Measurements from ENCODE around the gene FCN2.

FCN2 gene

DNA sequence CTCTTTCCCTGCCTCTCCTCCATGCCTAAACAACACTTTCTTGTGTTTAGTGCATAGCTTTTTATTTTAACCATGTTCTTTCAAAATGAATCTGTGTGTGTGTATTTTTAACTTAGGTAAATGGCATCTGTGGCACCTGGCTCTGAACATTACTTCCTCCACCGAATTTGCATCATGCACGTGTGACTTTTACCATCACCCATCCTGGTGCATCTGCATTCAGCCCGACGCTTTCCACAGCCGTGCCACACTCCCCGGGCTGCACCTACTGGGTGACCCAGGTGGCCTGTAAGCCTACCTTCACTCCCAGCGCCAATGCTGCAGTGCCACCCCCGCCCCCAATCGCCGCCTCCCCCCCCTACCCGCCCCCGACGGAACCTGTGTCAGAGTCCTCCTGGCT is 49.8 kb downstream of the FCN2 start:
- Mint-ChIP-seq H3K27me3 (peaks cover 14% of the 10 kb centered on the region), H3K9me3 (no peaks in the 10 kb centered on the region), H3K27ac (no peak overlapping the region), H3K4me3 (no peak overlapping the region), H3K4me1 (no peaks in the 10 kb centered on the region), H3K36me3 (no peaks in the 10 kb centered on the region)
- CTCF ChIA-PET, result no interaction called here
- DNase-seq, result peak; percentile 8

DNA sequence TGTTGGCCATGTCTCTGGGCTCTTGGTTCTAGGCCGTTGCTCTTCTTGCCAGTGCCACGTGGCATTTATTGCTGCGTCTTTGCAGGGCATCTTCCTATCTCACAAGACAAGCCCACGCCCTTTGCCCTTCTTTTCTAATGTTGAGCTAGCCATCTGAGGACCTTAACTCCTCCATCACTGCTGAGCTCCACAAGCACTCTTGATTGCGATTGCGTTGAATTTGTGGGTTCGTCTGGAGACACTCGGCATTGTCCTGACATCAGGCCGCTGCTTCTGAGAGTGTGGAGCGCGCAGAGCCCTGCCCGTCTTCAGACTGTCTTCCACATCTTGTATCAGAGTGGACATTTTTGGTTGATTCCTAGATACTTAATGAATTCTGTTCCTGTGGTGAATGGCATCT is 51.6 kb downstream of the FCN2 start:
- Mint-ChIP-seq H3K4me1 (no peaks in the 10 kb centered on the region), H3K9me3 (no peaks in the 10 kb centered on the region), H3K36me3 (no peaks in the 10 kb centered on the region), H3K4me3 (no peak overlapping the region), H3K27me3 (peaks cover 14% of the 10 kb centered on the region), H3K27ac (no peak overlapping the region)
- CTCF ChIA-PET, result no interaction called here
- no peak for DNase-seq

DNA sequence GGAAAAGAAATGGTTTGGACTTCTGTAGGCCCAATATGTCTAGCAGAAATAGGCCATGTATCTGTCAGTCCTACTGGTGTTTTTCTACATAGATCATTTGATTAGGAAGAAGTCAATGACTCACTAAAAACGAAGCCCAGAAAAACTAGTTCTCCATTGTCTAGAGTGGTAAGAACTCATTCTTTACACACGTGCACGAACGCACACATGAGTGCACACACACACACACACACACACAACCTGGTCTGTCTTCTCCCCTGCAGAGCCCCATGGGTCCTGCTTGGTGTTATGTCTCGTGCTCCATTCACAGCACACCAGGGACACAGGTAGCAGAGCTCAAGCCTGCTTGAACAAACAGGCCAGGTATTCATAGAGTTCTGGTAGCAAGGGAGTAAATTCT is 52.0 kb downstream of the FCN2 start:
- no peaks in the 10 kb centered on the region for H3K4me1 Mint-ChIP-seq
- no peak for DNase-seq
- CTCF ChIA-PET, result no interaction called here
- no peak overlapping the region for H3K4me3 Mint-ChIP-seq
- no peaks in the 10 kb centered on the region for H3K9me3 Mint-ChIP-seq
- H3K27me3 Mint-ChIP-seq, result peaks cover 14% of the 10 kb centered on the region
- H3K36me3 Mint-ChIP-seq, result no peaks in the 10 kb centered on the region
- no peak overlapping the region for H3K27ac Mint-ChIP-seq

DNA sequence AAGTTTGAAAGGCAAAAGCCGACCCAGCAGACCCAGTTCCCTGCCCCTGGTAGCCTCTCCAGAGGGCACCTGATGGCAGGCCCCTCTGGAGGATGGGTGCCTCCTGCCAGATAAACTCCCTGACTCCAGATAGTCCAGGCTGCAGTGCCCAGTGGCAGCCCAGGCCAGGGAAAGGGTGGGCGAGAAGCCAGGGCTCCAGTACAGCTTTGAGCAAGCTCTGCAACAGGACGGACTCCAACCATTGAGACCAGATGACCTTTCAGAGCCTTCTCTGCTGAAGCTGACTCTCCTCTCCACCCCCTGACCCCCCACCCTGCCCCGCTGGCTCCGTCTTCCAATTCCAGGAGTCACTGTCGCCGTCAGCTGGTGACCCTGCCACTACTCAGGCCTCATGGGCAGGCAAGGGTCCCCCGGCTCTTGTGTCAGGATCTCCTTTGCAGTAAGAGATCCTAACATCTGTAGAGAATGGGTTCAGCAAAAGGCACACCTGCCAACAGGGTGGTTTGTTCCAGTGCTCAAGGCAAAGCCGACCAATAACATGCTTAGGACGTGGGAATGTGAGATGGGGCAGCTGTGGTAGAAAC is 52.6 kb downstream of the FCN2 start:
- Mint-ChIP-seq H3K27ac (no peak overlapping the region), H3K4me1 (no peaks in the 10 kb centered on the region), H3K27me3 (peaks cover 14% of the 10 kb centered on the region), H3K36me3 (no peaks in the 10 kb centered on the region), H3K9me3 (no peaks in the 10 kb centered on the region), H3K4me3 (no peak overlapping the region)
- CTCF ChIA-PET, result no interaction called here
- no peak for DNase-seq

DNA sequence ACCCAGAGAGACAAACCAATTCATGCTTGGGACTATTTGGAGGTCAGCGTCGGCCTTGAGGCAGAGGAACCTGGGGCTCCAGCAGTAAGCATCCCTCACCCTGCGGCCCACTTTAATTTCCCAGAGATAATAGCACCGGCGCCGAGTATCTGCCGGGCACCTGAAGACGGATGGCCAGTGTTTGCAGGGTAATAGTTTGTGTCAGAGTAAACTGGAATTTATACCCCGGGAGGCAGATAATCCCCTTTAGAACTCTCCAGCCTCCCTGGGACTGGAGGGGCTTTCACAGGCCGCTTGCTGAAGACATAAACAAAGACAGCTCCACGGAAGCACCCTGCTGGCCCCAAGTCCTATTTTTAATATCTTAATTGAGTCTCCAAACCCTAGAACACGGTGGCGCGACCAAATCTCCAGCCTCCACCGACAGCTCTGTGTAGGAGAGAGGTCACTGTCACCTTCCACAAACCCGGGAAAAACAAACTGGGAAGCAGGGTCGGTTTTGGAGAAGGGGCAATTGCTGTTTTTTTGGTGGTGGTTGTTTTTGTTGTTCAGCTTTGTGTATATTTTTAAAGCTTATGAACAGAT is 54.5 kb downstream of the FCN2 start:
- no peaks in the 10 kb centered on the region for H3K36me3 Mint-ChIP-seq
- no peaks in the 10 kb centered on the region for H3K4me1 Mint-ChIP-seq
- no peak for DNase-seq
- H3K9me3 Mint-ChIP-seq, result no peaks in the 10 kb centered on the region
- no peak overlapping the region for H3K27ac Mint-ChIP-seq
- H3K4me3 Mint-ChIP-seq, result no peak overlapping the region
- H3K27me3 Mint-ChIP-seq, result peaks cover 1% of the 10 kb centered on the region
- CTCF ChIA-PET, result no interaction called here

DNA sequence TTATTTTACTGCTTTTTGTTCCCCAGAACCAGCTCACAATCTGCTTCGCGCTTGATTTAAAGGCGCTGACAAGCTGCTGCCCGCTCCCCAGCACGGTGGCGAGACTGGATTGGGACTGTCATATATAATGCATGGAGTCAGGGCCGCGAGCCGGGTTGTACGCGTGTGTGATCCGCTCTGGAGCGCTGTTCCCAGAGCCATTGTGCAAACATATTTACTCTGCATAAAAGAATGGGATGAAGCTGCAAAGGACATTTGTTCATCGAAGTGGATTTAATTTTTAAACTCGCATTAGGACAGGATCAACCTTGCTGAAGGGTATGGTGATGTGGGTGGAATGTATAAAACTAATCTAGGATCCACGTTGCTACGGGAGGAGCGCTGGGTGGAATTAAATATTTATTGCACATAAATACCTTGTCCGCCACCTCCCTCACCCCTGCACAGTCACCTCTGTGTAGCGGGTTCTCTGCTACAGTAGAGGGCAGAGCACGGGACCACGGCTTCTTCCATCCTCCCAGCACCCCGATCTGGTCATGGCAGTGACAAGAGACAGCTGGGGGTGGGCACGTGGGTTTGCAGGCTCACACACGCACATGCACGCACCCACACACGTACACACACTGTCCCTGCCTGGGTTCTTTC is 55.2 kb downstream of the FCN2 start:
- Mint-ChIP-seq H3K4me3 (no peak overlapping the region), H3K9me3 (no peaks in the 10 kb centered on the region), H3K36me3 (no peaks in the 10 kb centered on the region), H3K27ac (no peak overlapping the region), H3K4me1 (no peaks in the 10 kb centered on the region), H3K27me3 (no peaks in the 10 kb centered on the region)
- CTCF ChIA-PET, result no interaction called here
- DNase-seq, result no peak

DNA sequence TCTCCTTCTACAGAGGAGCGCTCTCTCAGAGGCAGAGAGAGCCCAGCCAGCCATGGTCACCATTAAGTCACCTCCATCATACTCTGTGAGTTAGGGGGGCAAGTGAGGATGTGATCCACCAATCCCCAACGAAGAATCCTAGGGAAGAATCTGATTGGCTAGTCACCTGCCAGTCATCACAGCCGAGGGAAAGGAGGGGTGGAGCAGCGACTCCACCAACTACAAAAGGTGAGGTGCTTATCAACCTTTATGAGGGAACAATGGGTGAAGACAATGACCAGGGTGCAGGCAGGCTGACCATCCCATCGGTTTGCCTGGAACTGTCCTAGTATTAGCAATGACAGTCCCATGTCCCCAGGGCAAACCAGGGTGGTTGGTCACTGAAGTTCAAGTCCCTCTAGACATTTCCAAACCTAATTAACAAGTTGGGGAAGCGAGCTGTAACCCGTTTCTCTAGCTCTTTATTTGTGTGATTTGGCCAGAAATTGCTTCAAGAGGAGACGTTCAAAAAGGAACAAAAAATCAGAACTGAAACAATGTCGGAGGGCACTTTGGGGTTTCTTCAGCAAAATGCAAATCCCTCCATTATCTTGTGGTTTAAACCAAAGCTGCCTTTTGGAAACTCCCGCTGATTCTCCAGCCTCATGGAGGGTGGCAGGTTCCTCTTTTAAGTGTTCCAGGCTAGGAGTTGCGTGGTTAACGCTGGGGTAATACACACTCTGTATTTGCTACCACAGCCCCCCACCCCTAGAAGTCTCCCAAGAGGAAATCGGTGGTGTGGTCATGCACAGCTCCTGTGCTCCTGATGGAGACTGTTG is 55.9 kb downstream of the FCN2 start:
- Mint-ChIP-seq H3K36me3 (no peaks in the 10 kb centered on the region), H3K4me1 (no peaks in the 10 kb centered on the region), H3K27me3 (no peaks in the 10 kb centered on the region), H3K4me3 (no peak overlapping the region), H3K27ac (no peak overlapping the region), H3K9me3 (no peaks in the 10 kb centered on the region)
- DNase-seq, result no peak
- CTCF ChIA-PET, result no interaction called here
